Duodenal mucosa (tissue), 2 donors: Measurements from ENCODE around the gene NKAP.
"Not testable (repeated sequence)": the region's sequence is repeated elsewhere in the genome, so short reads cannot be mapped to it uniquely, and the experiment has no call there.

ENCODE experiments used
- H3K27ac ChIP-seq: one replicate; pipeline ENCODE4 v1.7.0; 2013; ENCODE audit warnings: low read depth, low read length
- H3K27me3 ChIP-seq, 2 donors: one replicate each; pipeline ENCODE4 v1.7.0; 2013; ENCODE audit warnings: low read length in 2 of 2, control low read depth in 1 of 2; ENCODE audit not compliant: insufficient read depth in 2 of 2, control insufficient read depth in 1 of 2
- H3K36me3 ChIP-seq, 2 donors: one replicate each; pipeline ENCODE4 v1.7.0; 2013; ENCODE audit warnings: low read length in 2 of 2, control low read depth in 1 of 2; ENCODE audit not compliant: insufficient read depth in 2 of 2, control insufficient read depth in 1 of 2
- H3K4me1 ChIP-seq, 2 donors: one replicate each; pipeline ENCODE4 v1.7.0; 2013; ENCODE audit warnings: low read length in 2 of 2, control low read depth in 1 of 2; ENCODE audit not compliant: insufficient read depth in 2 of 2, control insufficient read depth in 1 of 2
- H3K4me3 ChIP-seq, 2 donors: one replicate each; pipeline ENCODE4 v1.7.0; 2013; ENCODE audit warnings: low read length in 2 of 2, low read depth in 1 of 2
- H3K9ac ChIP-seq, 2 donors: one replicate each; pipeline ENCODE4 v1.7.0; 2013; ENCODE audit warnings: low read length in 2 of 2, low read depth in 1 of 2
- H3K9me3 ChIP-seq, 2 donors: one replicate each; pipeline ENCODE4 v1.7.0; 2013; ENCODE audit warnings: low read length in 2 of 2, control low read depth in 1 of 2; ENCODE audit not compliant: control insufficient read depth in 1 of 2

The NKAP gene

GRCh38 chrX:119942173-119942819 is 1.3 kb downstream of the NKAP start:
- Histone ChIP-seq H3K27me3 (no peaks in the 10 kb centered on the region), H3K9ac (peak overlapping the region; percentile 84 to 85), H3K27ac (no peak overlapping the region), H3K4me1 (peaks cover 0 to 7% of the 10 kb centered on the region in 2 donors), H3K9me3 (no peaks in the 10 kb centered on the region), H3K36me3 (no peaks in the 10 kb centered on the region), H3K4me3 (peak overlapping the region; percentile 65 to 89)

- no peak overlapping the region for H3K9ac ChIP-seq
- H3K36me3 ChIP-seq = peaks cover 0 to 7% of the 10 kb centered on the region in 2 donors
- no peak overlapping the region for H3K27ac ChIP-seq
- H3K27me3 ChIP-seq = no peaks in the 10 kb centered on the region
- H3K4me1 ChIP-seq = peaks cover 0 to 7% of the 10 kb centered on the region in 2 donors
- H3K4me3 ChIP-seq = no peak overlapping the region
- H3K9me3 ChIP-seq = no peaks in the 10 kb centered on the region
Measured at GRCh38 chrX:119941336-119941735, 2.2 kb downstream of the NKAP start.

- no peaks in the 10 kb centered on the region for H3K9me3 ChIP-seq
- H3K27me3 ChIP-seq = no peaks in the 10 kb centered on the region
- no peak overlapping the region for H3K4me3 ChIP-seq
- no peaks in the 10 kb centered on the region for H3K4me1 ChIP-seq
- no peak overlapping the region for H3K9ac ChIP-seq
- no peak overlapping the region for H3K27ac ChIP-seq
- peaks cover 6 to 32% of the 10 kb centered on the region in 2 donors for H3K36me3 ChIP-seq
Measured at GRCh38 chrX:119935215-119935874, 8.2 kb downstream of the NKAP start.

GRCh38 chrX:119922391-119922790 is 21.2 kb downstream of the NKAP start:
- not testable (repeated sequence) for H3K36me3 ChIP-seq, H3K4me1 ChIP-seq, H3K27ac ChIP-seq, H3K4me3 ChIP-seq, H3K9ac ChIP-seq, H3K9me3 ChIP-seq, H3K27me3 ChIP-seq

GRCh38 chrX:119919835-119920585 is 23.5 kb downstream of the NKAP start:
- Histone ChIP-seq H3K4me3 (no peak overlapping the region), H3K27ac (no peak overlapping the region), H3K4me1 (no peaks in the 10 kb centered on the region), H3K36me3 (no peaks in the 10 kb centered on the region), H3K9me3 (no peaks in the 10 kb centered on the region), H3K9ac (no peak overlapping the region), H3K27me3 (no peaks in the 10 kb centered on the region)

GRCh38 chrX:119917877-119918276 is 25.7 kb downstream of the NKAP start:
- Histone ChIP-seq H3K4me1 (no peaks in the 10 kb centered on the region), H3K4me3 (no peak overlapping the region), H3K27ac (no peak overlapping the region), H3K9ac (no peak overlapping the region), H3K36me3 (no peaks in the 10 kb centered on the region), H3K9me3 (no peaks in the 10 kb centered on the region), H3K27me3 (no peaks in the 10 kb centered on the region)

DNA sequence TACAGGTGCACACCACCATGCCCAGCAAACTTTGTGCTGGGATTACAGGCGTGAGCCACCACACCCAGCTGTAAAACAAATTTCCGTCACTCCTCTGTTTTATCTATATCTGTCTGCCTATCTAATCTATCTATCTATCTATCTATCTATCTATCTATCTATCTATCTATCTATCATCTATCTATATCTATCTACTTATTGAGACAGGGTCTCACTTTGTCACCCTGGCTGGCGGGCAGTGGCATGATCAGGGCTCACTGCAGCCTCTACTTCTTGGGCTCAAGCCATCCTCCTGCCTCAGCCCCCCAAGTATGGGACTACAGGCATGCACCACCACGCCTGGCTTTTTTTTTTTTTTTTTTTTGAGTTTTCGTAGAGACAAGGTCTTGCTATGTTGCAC is 27.2 kb downstream of the NKAP start:
- H3K27me3 ChIP-seq = no peaks in the 10 kb centered on the region
- H3K9ac ChIP-seq = no peak overlapping the region
- H3K9me3 ChIP-seq = no peaks in the 10 kb centered on the region

GRCh38 chrX:119900976-119901375 is 42.6 kb downstream of the NKAP start:
- H3K27me3 ChIP-seq = no peaks in the 10 kb centered on the region
- no peaks in the 10 kb centered on the region for H3K36me3 ChIP-seq
- H3K27ac ChIP-seq = no peak overlapping the region
- H3K9me3 ChIP-seq = no peaks in the 10 kb centered on the region
- no peak overlapping the region for H3K4me3 ChIP-seq
- no peaks in the 10 kb centered on the region for H3K4me1 ChIP-seq
- H3K9ac ChIP-seq = no peak overlapping the region

More for the DNA sequence above, 27.2 kb downstream of the NKAP start:
- no peak overlapping the region for H3K27ac ChIP-seq
- no peaks in the 10 kb centered on the region for H3K4me1 ChIP-seq
- no peak overlapping the region for H3K4me3 ChIP-seq
- H3K36me3 ChIP-seq = no peaks in the 10 kb centered on the region

DNA sequence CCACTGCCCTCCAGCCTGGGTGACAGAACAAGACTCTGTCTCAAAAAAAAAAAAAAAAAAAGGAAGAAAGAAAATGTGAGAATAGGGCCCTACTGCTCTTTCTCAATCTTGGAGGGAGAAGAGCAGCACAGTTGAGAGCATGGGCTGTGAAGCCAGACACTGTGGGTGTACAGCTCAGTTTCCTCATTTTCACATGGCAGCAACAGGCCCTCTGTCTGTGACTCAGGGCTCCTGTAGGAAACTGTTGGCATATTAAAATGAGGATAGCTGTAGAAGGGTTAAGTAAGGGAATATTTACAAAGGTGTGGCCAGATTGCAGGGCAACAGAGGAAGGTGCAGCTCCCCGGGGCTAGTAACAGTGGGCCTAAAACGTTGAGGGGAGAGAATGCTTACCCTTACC is 44.4 kb downstream of the NKAP start:
- no peak overlapping the region for H3K9ac ChIP-seq
- H3K9me3 ChIP-seq = no peaks in the 10 kb centered on the region
- no peaks in the 10 kb centered on the region for H3K4me1 ChIP-seq
- no peaks in the 10 kb centered on the region for H3K36me3 ChIP-seq
- H3K27me3 ChIP-seq = no peaks in the 10 kb centered on the region
- H3K4me3 ChIP-seq = no peak overlapping the region
- H3K27ac ChIP-seq = no peak overlapping the region

DNA sequence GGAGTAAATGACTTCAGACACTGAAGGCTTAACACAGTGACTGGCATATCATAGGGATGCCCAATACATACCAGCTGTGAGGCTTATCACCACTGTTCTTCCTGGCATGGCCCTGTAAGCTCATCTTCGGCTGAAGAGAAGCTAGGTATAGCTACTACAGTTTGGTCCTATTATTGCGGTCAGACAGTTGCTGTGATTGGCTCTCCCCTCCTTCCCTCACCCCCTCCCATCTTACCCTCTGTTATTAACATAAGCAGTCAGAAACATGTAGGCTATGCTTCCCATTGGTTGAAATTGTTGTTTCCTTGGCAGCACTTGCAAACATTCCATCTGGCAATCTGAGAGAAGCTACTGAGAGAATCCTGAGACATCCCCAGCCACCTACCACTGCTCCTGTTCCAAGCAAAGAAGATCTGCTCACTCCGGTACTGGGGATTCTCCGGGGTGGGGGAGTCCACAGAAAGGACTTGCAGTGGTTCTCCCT is 47.7 kb downstream of the NKAP start, which contains the start of gene AKAP14:
TSS of gene AKAP14 (plus strand) at position 51 of the 484 bp plus-strand sequence. CDS start 7,331 bp downstream, outside the sequence.
- no peak within 1 kb of the TSS for H3K9ac ChIP-seq
- H3K36me3 ChIP-seq = no peaks in the 10 kb centered on the region
- no peak within 1 kb of the TSS for H3K27ac ChIP-seq
- H3K4me1 ChIP-seq = no peaks in the 10 kb centered on the region
- H3K9me3 ChIP-seq = no peaks in the 10 kb centered on the region
- H3K27me3 ChIP-seq = no peaks in the 10 kb centered on the region
- no peak within 1 kb of the TSS for H3K4me3 ChIP-seq
